Smooth muscle cell (in vitro differentiated cells): Measurements from ENCODE around the gene IL19. TPM values are rescaled to one million over a fixed set of nuclear protein-coding genes. Genes with fewer than 3 reads are reported as not detected.

Source experiments
- DNase-seq: peaks from one replicate; lab custom pipeline; 2025; ENCODE audit not compliant: unreplicated experiment; lab: John Stamatoyannopoulos, UW
- H2AFZ ChIP-seq: fragments of 200-600 bp; sonication (generic); 2 replicates; pipeline ENCODE4 v1.6.0; 2016; ENCODE audit warnings: antibody characterized with exemption, low read depth, mild to moderate bottlenecking
- H3F3A ChIP-seq: fragments of 200-600 bp; sonication (generic); 2 replicates; pipeline ENCODE4 v1.6.0; 2017; ENCODE audit warnings: antibody characterized with exemption, low read depth
- H3K27ac ChIP-seq: fragments of 200-600 bp; sonication (generic); 2 replicates; pipeline ENCODE4 v1.5.1; 2016; ENCODE audit warnings: low read depth, mild to moderate bottlenecking
- H3K27me3 ChIP-seq: fragments of 200-600 bp; sonication (generic); 2 replicates; pipeline ENCODE4 v1.6.1; 2016; ENCODE audit warnings: low read depth, mild to moderate bottlenecking
- H3K36me3 ChIP-seq: fragments of 200-600 bp; sonication (generic); 2 replicates; pipeline ENCODE4 v1.5.1; 2016; ENCODE audit warnings: low read depth
- H3K4me1 ChIP-seq: fragments of 200-600 bp; sonication (generic); 2 replicates; pipeline ENCODE4 v1.5.1; 2016; ENCODE audit warnings: low read depth
- H3K4me2 ChIP-seq: fragments of 200-600 bp; sonication (generic); 2 replicates; pipeline ENCODE4 v1.6.0; 2016; ENCODE audit warnings: mild to moderate bottlenecking
- H3K4me3 ChIP-seq: fragments of 200-600 bp; sonication (generic); 2 replicates; pipeline ENCODE4 v1.5.1; 2016; ENCODE audit warnings: mild to moderate bottlenecking
- H3K79me2 ChIP-seq: fragments of 200-600 bp; sonication (generic); 2 replicates; pipeline ENCODE4 v1.6.0; 2016; ENCODE audit warnings: low read depth, mild to moderate bottlenecking
- H3K9ac ChIP-seq: fragments of 200-600 bp; sonication (generic); 2 replicates; pipeline ENCODE4 v1.6.0; 2016; ENCODE audit warnings: low read depth
- H3K9me3 ChIP-seq: fragments of 200-600 bp; sonication (generic); replicated peaks from 2 replicates; pipeline ENCODE4 v1.5.1; 2016; ENCODE audit warnings: low read depth
- H4K20me1 ChIP-seq: fragments of 200-600 bp; sonication (generic); 2 replicates; pipeline ENCODE4 v1.6.0; 2016; ENCODE audit warnings: low read depth
- WGBS: methylation state at CpG from one replicate; pipeline ENCODE4 v1.1.7; 2016; ENCODE audit warnings: low lambda C conversion rate; 5-methylcytosine and 5-hydroxymethylcytosine counted together
- polyA plus RNA-seq: library from polyadenylated mRNA; unstranded; fragments of >200 nt; fragmentation: Nextera tagmentation; extraction: Ambion mirVana; gene quantifications from 2 replicates; pipeline ENCODE4 v1.2.1, GENCODE V29; 2016
- total RNA-seq: library from RNA; depleted of rRNA; stranded (reverse); fragments of >200 nt; gene quantifications from 2 replicates; pipeline ENCODE4 v1.2.3, GENCODE V29; 2014
- TF ChIP-seq, protein P1 (sequence below): fragments of 200-600 bp; sonication (generic); IDR thresholded peaks from 2 replicates; pipeline ENCODE4 v1.5.1; 2017; ENCODE audit warnings: borderline replicate concordance, mild to moderate bottlenecking, antibody characterized with exemption; ENCODE audit not compliant: insufficient read depth, poor library complexity, severe bottlenecking

IL19 gene
- total and polyA plus RNA-seq, 2 experiments from 2014 or later = 0.35 TPM; not detected in 1

DNA sequence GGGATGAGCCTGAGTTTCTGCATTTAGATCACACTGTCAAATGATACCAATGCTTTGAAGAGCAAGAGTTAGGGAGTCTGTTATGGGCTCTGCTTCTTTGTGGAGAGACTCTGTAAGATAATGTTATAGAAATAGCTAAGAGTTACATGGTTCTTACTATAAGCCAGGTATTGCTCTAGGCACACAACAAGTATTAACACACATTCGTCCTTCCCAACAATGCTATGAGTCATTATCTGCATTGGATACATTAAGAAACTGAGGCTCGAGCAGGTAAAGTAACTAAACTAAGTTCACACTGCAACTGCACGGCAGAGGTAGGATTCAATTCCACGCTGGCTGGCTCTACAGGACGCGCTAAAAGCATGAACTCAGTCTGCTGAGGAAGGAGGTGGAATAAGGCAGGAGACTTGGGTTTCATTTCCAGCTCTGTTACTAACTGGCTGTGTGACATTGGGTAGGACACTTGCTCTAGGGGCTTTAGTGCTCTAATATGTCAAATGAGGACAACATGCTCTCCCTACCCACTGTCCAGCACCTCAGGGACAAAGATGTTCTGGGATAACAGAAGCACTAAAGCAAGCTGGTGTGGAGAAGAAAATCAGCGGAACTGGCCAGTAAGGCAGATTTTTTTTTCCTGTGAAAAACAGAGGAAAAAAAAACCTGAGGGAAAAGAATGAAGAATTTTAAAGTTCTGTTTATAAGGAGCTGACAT, 71.2 kb downstream of the IL19 start:
- H3K4me2 ChIP-seq = no peak overlapping the region
- WGBS = 93% methylated on average over 7 of the region's 7 CpGs

DNA sequence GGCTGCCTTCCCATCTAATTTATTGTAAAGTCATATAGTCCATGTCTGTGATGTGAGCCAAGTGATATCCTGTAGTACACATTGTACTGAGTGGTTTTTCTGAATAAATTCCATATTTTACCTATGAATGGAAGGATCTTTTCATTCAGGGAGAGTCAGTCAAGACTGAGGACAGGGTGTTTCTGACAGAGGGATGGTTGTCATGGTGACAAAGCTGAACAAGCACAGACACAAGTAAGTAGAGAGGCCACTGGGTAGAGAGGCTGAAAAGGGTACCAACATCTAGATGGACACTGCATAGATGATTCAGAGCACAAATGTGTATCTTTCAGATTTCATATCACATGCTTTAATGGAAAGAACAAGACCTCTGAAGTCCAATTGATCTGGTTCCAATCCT, 72.3 kb downstream of the IL19 start:
- no peaks in the 10 kb centered on the region for H3F3A ChIP-seq
- DNase-seq = no peak
- H3K36me3 ChIP-seq = no peaks in the 10 kb centered on the region
- H3K27ac ChIP-seq = no peak overlapping the region
- H3K79me2 ChIP-seq = no peaks in the 10 kb centered on the region
- H3K9me3 ChIP-seq = no peaks in the 10 kb centered on the region
- H3K9ac ChIP-seq = no peak overlapping the region
- no peak overlapping the region for H3K4me3 ChIP-seq
- no peaks in the 10 kb centered on the region for H3K4me1 ChIP-seq
- no peak overlapping the region for H2AFZ ChIP-seq
- H3K4me2 ChIP-seq = no peak overlapping the region
- no peaks in the 10 kb centered on the region for H4K20me1 ChIP-seq
- no peaks in the 10 kb centered on the region for H3K27me3 ChIP-seq
- TF ChIP-seq, protein P1, sequence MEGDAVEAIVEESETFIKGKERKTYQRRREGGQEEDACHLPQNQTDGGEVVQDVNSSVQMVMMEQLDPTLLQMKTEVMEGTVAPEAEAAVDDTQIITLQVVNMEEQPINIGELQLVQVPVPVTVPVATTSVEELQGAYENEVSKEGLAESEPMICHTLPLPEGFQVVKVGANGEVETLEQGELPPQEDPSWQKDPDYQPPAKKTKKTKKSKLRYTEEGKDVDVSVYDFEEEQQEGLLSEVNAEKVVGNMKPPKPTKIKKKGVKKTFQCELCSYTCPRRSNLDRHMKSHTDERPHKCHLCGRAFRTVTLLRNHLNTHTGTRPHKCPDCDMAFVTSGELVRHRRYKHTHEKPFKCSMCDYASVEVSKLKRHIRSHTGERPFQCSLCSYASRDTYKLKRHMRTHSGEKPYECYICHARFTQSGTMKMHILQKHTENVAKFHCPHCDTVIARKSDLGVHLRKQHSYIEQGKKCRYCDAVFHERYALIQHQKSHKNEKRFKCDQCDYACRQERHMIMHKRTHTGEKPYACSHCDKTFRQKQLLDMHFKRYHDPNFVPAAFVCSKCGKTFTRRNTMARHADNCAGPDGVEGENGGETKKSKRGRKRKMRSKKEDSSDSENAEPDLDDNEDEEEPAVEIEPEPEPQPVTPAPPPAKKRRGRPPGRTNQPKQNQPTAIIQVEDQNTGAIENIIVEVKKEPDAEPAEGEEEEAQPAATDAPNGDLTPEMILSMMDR = no peak

More for the DNA sequence above, 71.2 kb downstream of the IL19 start:
- TF ChIP-seq, protein P1 = no peak
- no peak overlapping the region for H3K4me3 ChIP-seq
- no peaks in the 10 kb centered on the region for H3K9me3 ChIP-seq
- H3K36me3 ChIP-seq = no peaks in the 10 kb centered on the region
- no peaks in the 10 kb centered on the region for H3K4me1 ChIP-seq
- H2AFZ ChIP-seq = no peak overlapping the region
- no peak overlapping the region for H3K9ac ChIP-seq
- H3F3A ChIP-seq = no peaks in the 10 kb centered on the region
- DNase-seq = no peak
- no peaks in the 10 kb centered on the region for H3K79me2 ChIP-seq
- no peaks in the 10 kb centered on the region for H4K20me1 ChIP-seq
- H3K27me3 ChIP-seq = no peaks in the 10 kb centered on the region
- no peak overlapping the region for H3K27ac ChIP-seq

DNA sequence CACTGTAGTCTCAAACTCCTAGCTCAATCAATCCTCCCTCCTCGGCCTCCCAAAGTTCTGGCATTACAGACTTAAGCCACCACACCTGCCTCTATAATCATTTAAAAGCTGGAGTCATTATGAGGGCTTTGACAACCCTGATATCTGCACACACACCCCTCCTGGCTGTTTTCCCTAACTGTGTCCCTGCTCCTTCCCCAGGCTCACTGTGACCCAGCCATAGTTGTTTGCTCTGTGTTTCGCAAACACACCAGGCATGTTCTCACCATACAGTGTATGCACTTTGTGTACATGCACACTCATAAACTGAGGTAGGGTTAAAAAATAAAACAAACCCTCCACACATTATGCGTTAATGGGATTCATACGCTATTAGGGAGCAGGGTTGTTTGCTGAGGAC, 73.1 kb downstream of the IL19 start:
- WGBS = 92% methylated on average over 4 of the region's 4 CpGs
- H3K9me3 ChIP-seq = no peaks in the 10 kb centered on the region
- H4K20me1 ChIP-seq = no peaks in the 10 kb centered on the region
- H3K79me2 ChIP-seq = no peaks in the 10 kb centered on the region
- no peak overlapping the region for H3K27ac ChIP-seq
- H3K9ac ChIP-seq = no peak overlapping the region
- H3K27me3 ChIP-seq = no peaks in the 10 kb centered on the region
- no peak overlapping the region for H3K4me3 ChIP-seq
- no peak overlapping the region for H3K4me2 ChIP-seq
- no peaks in the 10 kb centered on the region for H3K36me3 ChIP-seq
- TF ChIP-seq, protein P1 = no peak
- DNase-seq = no peak
- no peaks in the 10 kb centered on the region for H3K4me1 ChIP-seq
- no peaks in the 10 kb centered on the region for H3F3A ChIP-seq
- H2AFZ ChIP-seq = no peak overlapping the region

DNA sequence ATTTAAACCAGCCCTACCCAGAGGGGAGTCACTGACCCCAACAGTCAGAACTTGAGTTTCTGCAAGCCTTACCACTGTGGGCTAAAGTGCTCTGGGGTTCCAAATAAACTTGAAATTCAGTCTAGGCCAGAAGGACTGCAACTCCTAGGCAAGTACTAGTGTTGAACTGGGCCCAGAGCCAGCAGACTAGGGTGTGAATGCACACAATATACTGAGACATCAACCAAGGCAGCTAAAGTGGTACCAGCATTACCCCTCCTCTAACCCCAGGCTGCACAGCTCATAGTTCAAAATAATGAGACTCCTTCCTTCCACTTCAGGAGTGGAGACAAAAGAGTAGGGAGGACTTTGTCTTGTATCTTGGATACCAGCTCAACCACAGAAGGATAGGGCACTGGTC, 75.9 kb downstream of the IL19 start:
- H2AFZ ChIP-seq = no peak overlapping the region
- no peak for DNase-seq
- H3K4me1 ChIP-seq = no peaks in the 10 kb centered on the region
- no peaks in the 10 kb centered on the region for H4K20me1 ChIP-seq
- no peaks in the 10 kb centered on the region for H3K27me3 ChIP-seq
- H3K9me3 ChIP-seq = no peaks in the 10 kb centered on the region
- no peak overlapping the region for H3K9ac ChIP-seq
- H3K27ac ChIP-seq = no peak overlapping the region
- no peaks in the 10 kb centered on the region for H3K36me3 ChIP-seq
- H3K79me2 ChIP-seq = no peaks in the 10 kb centered on the region
- TF ChIP-seq, protein P1 = no peak
- no peaks in the 10 kb centered on the region for H3F3A ChIP-seq
- no peak overlapping the region for H3K4me3 ChIP-seq
- no peak overlapping the region for H3K4me2 ChIP-seq
